ENCODE measurements around the gene MCU. TPM values are rescaled to one million over a fixed set of nuclear protein-coding genes. Genes with fewer than 3 reads are reported as not detected.

The MCU gene
- total RNA-seq, 4 donors from 2014 or later: 25.1 to 82.4 (median 65.1) TPM

DNA sequence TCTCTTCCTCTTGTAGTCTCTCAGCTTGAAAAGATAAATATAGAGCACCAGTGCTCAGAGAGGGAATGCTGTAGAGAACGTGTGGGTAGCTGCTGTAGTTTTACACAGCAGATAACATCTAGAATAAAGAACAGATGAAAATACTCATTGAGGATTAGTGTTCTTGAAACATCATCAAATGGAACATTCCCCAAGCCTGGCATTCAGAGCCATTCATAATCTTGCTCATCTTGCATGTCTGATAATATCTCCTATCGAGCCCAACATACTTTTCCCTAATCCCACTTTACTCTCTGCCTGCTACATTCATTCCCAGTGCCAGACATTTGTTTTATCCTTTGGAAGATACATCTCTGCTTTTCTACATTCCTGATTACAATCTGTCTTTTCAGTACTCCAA lies 35.2 kb downstream of the MCU start:
- Histone ChIP-seq H3K4me3 (no peak overlapping the region), H3K27me3 (no peaks in the 10 kb centered on the region), H3K9me3 (no peaks in the 10 kb centered on the region), H3K27ac (no peak overlapping the region), H3K4me1 (peaks cover 0 to 18% (median 5%) of the 10 kb centered on the region in 4 donors), H3K36me3 (no peaks in the 10 kb centered on the region)
- no peak for DNase-seq
- in situ Hi-C loops (cut with MboI; ENCODE audit: low pct_ligation_motif_present in 1 of 4, low pct_unique_long_range_greater_than_20kb in 1 of 4, low sequenced_read_pairs in 3 of 4): no loop called here
- intact Hi-C loops (cut with DNase I; ENCODE audit: low total_unique reads): no loop called here
- WGBS, 2 donors (ENCODE audit: low coverage in 1 of 2): 69 to 71% methylated on average over 2 of the region's 2 CpGs
- TF ChIP-seq POLR2A (IDR thresholded peaks at IDR 0.05) (no peak), EP300 (IDR thresholded peaks at IDR 0.05; ENCODE audit: low read depth) (no peak), POLR2AphosphoS5 (IDR thresholded peaks at IDR 0.05) (no peak)
- TF ChIP-seq, protein P1, sequence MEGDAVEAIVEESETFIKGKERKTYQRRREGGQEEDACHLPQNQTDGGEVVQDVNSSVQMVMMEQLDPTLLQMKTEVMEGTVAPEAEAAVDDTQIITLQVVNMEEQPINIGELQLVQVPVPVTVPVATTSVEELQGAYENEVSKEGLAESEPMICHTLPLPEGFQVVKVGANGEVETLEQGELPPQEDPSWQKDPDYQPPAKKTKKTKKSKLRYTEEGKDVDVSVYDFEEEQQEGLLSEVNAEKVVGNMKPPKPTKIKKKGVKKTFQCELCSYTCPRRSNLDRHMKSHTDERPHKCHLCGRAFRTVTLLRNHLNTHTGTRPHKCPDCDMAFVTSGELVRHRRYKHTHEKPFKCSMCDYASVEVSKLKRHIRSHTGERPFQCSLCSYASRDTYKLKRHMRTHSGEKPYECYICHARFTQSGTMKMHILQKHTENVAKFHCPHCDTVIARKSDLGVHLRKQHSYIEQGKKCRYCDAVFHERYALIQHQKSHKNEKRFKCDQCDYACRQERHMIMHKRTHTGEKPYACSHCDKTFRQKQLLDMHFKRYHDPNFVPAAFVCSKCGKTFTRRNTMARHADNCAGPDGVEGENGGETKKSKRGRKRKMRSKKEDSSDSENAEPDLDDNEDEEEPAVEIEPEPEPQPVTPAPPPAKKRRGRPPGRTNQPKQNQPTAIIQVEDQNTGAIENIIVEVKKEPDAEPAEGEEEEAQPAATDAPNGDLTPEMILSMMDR (IDR thresholded peaks at IDR 0.05): no peak

DNA sequence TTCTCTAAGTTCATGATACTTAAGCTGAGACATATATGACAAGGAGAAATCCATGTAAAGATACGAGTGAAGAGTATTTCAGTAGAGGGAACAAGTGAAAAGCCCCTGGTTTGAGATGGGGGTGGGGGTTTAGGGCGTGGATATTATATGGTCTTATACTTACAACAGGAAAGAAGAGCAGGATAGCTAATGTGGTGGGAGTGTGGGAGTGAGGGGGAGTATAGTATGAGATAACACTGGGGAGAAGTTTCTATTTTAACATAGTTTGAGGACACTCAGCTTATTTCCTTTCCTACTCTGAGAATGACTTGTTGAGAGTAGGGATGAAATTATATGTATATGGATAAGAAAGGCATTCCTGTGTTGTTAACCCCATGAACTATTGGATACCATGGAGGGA lies 36.5 kb downstream of the MCU start:
- intact Hi-C loops (cut with DNase I; ENCODE audit: low total_unique reads): no loop called here
- in situ Hi-C loops (cut with MboI; ENCODE audit: low pct_ligation_motif_present in 1 of 4, low pct_unique_long_range_greater_than_20kb in 1 of 4, low sequenced_read_pairs in 3 of 4): no loop called here
- Histone ChIP-seq H3K27me3 (no peaks in the 10 kb centered on the region), H3K4me3 (no peak overlapping the region), H3K9me3 (no peaks in the 10 kb centered on the region), H3K27ac (no peak overlapping the region), H3K4me1 (peaks cover 0 to 18% (median 5%) of the 10 kb centered on the region in 4 donors), H3K36me3 (no peaks in the 10 kb centered on the region)
- 86% methylated on average over 2 of the region's 2 CpGs for WGBS, 2 donors (ENCODE audit: low coverage in 1 of 2)
- DNase-seq: no peak
- TF ChIP-seq POLR2AphosphoS5 (IDR thresholded peaks at IDR 0.05) (no peak), POLR2A (IDR thresholded peaks at IDR 0.05) (no peak)
- TF ChIP-seq, protein P1 (IDR thresholded peaks at IDR 0.05): no peak

DNA sequence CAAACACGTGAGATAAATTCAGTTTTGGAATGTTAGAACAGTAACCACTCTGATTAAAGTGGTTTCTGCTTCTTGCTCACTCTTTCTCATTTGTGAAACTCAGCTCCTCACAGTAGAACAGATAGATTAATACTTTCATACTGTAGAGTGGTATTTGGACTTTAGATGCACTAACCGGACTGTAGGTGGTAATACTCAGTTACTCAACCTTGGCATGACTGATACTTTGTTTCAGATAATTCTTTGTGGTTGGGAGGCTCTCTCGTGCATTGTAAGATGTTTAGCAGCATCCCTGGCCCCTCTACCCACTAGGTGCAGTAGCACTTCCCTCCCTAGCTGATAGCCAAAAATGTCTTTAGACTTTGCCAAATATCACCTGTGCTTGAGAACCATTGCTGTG lies 37.6 kb downstream of the MCU start:
- DNase-seq: no peak
- in situ Hi-C loops (cut with MboI; ENCODE audit: low pct_ligation_motif_present in 1 of 4, low pct_unique_long_range_greater_than_20kb in 1 of 4, low sequenced_read_pairs in 3 of 4) (no loop called here), intact Hi-C loops (cut with DNase I; ENCODE audit: low total_unique reads) (no loop called here)
- Histone ChIP-seq H3K36me3 (no peaks in the 10 kb centered on the region), H3K9me3 (no peaks in the 10 kb centered on the region), H3K27me3 (no peaks in the 10 kb centered on the region), H3K4me3 (no peak overlapping the region), H3K4me1 (peaks cover 0 to 18% (median 5%) of the 10 kb centered on the region in 4 donors), H3K27ac (no peak overlapping the region)
- 67 to 70% methylated on average over 2 to 3 of the region's 3 CpGs for WGBS, 2 donors (ENCODE audit: low coverage in 1 of 2)
- no peak for TF ChIP-seq EP300 (IDR thresholded peaks at IDR 0.05; ENCODE audit: low read depth)
- TF ChIP-seq, protein P1 (IDR thresholded peaks at IDR 0.05): no peak
- TF ChIP-seq POLR2AphosphoS5 (IDR thresholded peaks at IDR 0.05): no peak
- no peak for TF ChIP-seq POLR2A (IDR thresholded peaks at IDR 0.05)

DNA sequence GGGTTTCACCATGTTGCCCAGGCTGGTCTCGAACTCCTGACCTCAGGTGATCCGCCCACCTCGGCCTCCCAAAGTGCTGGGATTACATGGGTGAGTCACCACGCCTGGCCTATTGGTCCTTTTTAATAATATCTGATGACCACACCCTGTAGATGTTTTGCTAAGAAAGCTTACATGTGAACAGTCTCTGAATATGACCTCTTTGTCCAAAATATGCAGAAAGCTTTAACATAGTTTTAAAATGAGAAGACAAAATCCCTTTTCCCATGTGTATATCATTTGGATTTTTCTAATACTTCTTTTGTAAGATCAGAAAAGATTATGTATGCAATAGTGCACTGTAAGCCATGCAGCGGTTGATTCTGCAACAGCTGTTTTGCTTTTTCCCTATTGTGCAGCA lies 38.5 kb downstream of the MCU start:
- no peak for DNase-seq
- Histone ChIP-seq H3K27me3 (no peaks in the 10 kb centered on the region), H3K4me1 (peaks cover 2 to 20% (median 5%) of the 10 kb centered on the region in 4 donors), H3K36me3 (no peaks in the 10 kb centered on the region), H3K4me3 (no peak overlapping the region), H3K27ac (no peak overlapping the region), H3K9me3 (no peaks in the 10 kb centered on the region)
- intact Hi-C loops (cut with DNase I; ENCODE audit: low total_unique reads): no loop called here
- TF ChIP-seq EP300 (IDR thresholded peaks at IDR 0.05; ENCODE audit: low read depth): no peak
- no peak for TF ChIP-seq POLR2A (IDR thresholded peaks at IDR 0.05)
- no peak for TF ChIP-seq POLR2AphosphoS5 (IDR thresholded peaks at IDR 0.05)
- TF ChIP-seq, protein P1 (IDR thresholded peaks at IDR 0.05): no peak
- whole genome bisulfite sequencing, 2 donors (ENCODE audit: low coverage in 1 of 2): 90 to 91% methylated on average over 2 to 5 of the region's 5 CpGs
- in situ Hi-C loops (cut with MboI; ENCODE audit: low pct_ligation_motif_present in 1 of 4, low pct_unique_long_range_greater_than_20kb in 1 of 4, low sequenced_read_pairs in 3 of 4): no loop called here
